T47D (cell line): ENCODE data around the gene ATG16L1.

ENCODE experiments used
- DNase-seq, 2 experiments: peaks; one replicate each; pipeline versions ENCODE4 v3.0.0 to v3.0.0-alpha.2; 2011 to 2012; ENCODE audit warnings: low read depth in 1 of 2, low spot score in 1 of 2
- JUND ChIP-seq: IDR thresholded peaks from 2 replicates; pipeline ENCODE4 v1.6.1; 2012; ENCODE audit warnings: low read depth
- in situ Hi-C: cut with HindIII; loops from 2 replicates; pipeline ENCODE4 v1.10.0; 2016; ENCODE audit warnings: low sequenced_read_pairs, low pct_unique_long_range_greater_than_20kb

ATG16L1 gene

DNA sequence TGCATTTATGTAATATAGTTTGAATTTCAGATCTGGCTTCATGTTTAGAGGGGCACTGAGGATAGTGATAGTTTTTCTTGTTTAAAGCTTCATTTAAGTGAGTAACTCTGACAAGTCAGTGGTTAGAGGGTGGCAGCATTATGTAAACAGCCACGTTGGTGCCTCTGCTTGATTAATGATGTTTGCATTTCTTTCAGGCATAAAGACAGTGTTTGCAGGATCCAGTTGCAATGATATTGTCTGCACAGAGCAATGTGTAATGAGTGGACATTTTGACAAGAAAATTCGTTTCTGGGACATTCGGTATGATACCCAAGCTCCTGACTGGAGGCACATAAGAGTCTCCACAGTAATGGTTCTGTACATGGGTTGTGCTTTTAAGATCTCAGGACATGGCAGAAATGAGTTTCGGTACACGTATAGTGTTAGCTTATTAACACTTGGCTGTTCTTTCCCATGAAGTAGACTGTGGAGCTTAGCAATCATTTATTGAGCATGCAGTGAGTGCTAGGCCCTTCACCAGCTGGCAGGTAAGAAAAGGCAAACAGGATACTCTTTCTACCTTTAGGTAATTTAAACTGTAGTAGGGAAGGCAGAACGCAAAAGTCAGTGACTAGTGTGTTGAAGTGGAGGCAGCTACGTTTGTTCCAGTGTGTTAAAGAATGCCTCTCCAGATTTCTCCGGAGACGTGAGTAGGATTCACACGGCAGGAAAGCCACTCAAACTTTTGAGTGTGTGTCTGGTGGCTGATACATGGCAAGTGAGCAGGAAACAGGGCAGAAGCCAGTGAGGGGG is 38.8 kb downstream of the ATG16L1 start:
- TF ChIP-seq JUND = no peak
- in situ Hi-C loops = no loop called here
- DNase-seq = peak in 1 of 2 experiments; percentile 18

GRCh38 chr2:233295891-233296290 is 44.4 kb downstream of the ATG16L1 start:
- DNase-seq = no peak
- in situ Hi-C loops = no loop called here
- TF ChIP-seq JUND = no peak

- no peak for DNase-seq
- TF ChIP-seq JUND = no peak
- in situ Hi-C loops = no loop called here
These were observed 45.6 kb downstream of the ATG16L1 start for GRCh38 chr2:233297076-233297475.

DNA sequence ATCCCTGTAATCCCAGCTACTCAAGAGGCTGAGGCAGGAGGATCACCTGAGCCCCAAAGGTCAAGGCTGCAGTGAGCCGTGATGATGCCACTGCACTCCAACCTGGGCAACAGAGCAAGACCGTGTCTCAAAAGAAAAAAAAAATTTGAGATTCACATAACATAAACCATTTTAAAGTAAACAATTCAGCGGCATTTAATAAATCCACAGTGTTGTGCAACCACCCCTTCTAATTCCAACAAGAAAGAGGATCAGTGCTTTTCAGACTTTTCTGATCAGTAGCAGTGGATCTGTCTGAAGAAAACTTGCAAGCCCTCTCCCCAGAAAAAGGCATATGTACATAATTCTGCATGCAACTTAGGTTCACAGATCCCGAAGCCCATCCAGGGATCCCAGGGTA is 48.9 kb downstream of the ATG16L1 start:
- DNase-seq = no peak
- no peak for TF ChIP-seq JUND
- in situ Hi-C loops = no loop called here

- no peak for DNase-seq
- TF ChIP-seq JUND = no peak
- in situ Hi-C loops = no loop called here
These were observed 49.8 kb downstream of the ATG16L1 start for GRCh38 chr2:233301248-233301647.

DNA sequence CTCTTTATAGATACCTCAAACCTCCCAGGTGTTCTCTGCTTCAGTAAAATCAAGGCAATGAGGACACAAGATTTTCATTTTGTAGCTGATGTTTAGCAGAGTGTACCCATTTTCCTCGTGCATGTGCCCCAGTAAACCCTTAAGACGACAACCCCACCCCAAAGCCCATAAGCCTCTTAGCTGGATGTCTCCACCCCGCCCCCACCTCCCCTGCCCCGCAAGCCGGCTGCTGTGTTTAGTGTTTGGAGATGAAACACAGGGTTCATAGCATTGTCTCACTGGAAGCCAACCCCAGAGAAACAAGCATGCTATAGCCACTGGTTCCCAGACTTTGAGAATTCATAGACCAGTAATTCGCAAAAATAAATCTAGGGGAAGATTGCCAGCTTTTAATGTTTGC is 50.3 kb downstream of the ATG16L1 start:
- no peak for TF ChIP-seq JUND

GRCh38 chr2:233303252-233303651 is 51.8 kb downstream of the ATG16L1 start:
- no peak for DNase-seq
- in situ Hi-C loops = no loop called here
- no peak for TF ChIP-seq JUND

More for the DNA sequence above, 50.3 kb downstream of the ATG16L1 start:
- no peak for DNase-seq
- in situ Hi-C loops = no loop called here

DNA sequence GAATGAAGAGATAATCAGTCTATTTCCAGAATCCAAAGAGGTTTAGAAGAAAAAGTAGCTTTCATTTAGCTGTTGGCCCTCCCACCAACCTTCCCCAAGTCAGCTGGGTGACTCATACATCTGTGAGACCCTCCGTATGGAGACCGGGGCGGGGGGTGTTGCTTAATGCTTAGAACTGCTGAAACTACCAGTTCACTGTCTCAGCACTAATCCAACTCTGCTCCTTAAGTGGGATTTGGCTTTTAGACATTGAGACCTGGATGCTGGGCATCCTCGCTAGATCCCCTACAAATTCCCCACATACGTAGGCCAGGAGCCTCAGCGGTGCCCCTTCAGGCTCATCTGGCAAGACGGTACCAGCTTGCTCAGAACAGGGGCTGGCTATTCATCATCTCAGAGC is 56.1 kb downstream of the ATG16L1 start, which contains the start of gene SAG:
Gene SAG (plus strand): TSS at position 252 of the 400 bp plus-strand sequence. CDS start 1,374 bp downstream, outside the sequence.
- no peak for TF ChIP-seq JUND
- in situ Hi-C loops = no loop called here

DNA sequence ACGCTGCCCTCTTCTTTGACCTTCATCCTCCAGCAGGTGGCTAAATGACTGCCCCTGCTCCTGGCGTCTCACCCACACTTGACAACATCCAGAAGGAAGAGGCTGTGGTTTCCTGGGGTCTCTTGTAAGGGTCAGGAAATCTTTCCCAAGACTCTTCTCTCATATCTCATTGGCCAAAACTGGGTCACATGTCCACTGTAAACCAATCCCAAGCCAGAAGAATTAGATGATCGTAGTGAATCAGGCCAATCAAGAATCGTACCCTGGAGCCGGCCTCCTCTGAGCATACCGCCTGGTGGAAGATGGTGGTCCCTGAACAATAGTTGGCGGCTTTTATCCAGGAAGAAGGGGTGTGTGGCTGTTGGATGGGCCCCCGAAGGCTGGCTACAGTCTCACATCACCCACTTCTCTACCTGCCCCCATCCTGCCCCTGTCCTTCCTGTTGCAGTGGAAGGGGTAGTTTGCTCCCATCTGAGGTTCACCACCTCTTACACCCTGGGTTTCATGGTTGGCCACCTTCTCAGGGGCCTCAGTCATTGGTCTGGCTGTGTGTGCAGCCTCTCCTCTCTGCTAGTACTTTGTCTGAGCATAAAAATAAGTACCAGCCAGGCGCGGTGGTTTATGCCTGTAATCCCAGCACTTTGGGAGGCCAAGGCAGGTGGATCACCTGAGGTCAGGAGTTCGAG is 59.9 kb downstream of the ATG16L1 start:
- no peak for TF ChIP-seq JUND
- no peak for DNase-seq
- in situ Hi-C loops = no loop called here

More for the DNA sequence above, 56.1 kb downstream of the ATG16L1 start, which contains the start of gene SAG:
- DNase-seq = no peak

DNA sequence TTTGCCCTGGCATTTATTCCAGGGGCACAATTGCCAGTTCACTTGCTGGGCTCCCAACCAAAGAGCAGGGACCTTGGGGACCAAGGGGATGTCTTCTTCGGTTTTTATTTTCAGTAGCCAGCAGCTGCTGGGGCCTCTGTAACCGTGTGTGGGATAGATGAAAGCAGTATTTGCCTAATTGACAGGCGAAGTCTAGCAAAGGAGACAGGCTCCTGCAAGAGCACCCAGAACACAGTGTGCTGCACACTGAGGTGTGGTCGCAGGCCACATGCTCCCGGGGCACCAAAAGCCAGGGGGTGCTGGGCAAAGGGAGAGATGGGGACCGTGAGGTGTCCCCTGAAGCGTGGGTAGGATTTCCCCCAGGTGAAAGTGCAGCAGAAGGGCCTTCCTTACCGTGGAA is 61.4 kb downstream of the ATG16L1 start:
- in situ Hi-C loops = no loop called here
- no peak for DNase-seq

GRCh38 chr2:233314180-233314925 is 62.9 kb downstream of the ATG16L1 start:
- no peak for DNase-seq
- TF ChIP-seq JUND = no peak
- in situ Hi-C loops = no loop called here

More for the DNA sequence above, 61.4 kb downstream of the ATG16L1 start:
- TF ChIP-seq JUND = no peak

DNA sequence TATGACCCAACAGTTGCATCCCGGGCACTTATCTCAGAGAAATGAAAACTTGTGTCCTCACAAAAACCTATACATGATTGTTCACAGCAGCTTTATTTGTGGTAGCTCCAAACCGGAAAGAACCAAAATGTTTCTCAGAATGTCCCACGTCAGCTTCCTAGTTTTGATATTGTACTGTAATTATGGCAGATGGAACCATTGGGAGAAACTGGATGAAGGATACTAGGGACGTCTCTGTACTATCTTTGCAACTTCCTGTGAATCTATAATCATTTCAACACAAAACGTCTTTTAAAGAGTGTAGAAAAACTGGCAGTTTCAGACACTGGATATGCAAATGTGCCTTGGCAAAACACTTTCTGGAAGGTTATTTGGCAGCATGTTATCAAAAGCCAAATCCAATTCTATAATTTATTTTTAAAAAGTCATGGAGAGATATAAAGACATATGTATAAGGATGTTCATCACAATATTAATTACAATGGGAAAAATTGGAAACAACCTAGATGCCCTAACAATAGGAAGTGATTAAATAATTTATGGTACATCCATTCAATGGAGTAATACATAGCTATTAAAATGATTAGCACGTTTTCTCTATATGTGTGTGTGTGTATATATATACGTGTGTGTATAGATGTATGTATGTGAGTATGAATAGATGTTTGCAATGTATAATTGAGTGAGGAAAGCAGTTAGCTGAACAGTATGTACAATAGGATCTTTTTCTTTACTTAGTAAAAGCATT is 65.9 kb downstream of the ATG16L1 start:
- no peak for DNase-seq
- in situ Hi-C loops = no loop called here
- TF ChIP-seq JUND = no peak
